Ectodermal cell (in vitro differentiated cells): ENCODE data around the gene RLN3.
A peak's percentile ranks its signal among the peaks of the same experiment; 100 is the strongest.
"Not testable (repeated sequence)": the region's sequence is repeated elsewhere in the genome, so short reads cannot be mapped to it uniquely, and the experiment has no call there.

Source experiments
- H3K27ac ChIP-seq: 2 replicates; pipeline ENCODE4 v1.7.0; 2013; ENCODE audit warnings: mild to moderate bottlenecking, low read depth, low read length; ENCODE audit not compliant: insufficient read depth, poor library complexity, severe bottlenecking
- H3K27me3 ChIP-seq: 2 replicates; pipeline ENCODE4 v1.7.0; 2013; ENCODE audit warnings: mild to moderate bottlenecking, low read length; ENCODE audit not compliant: insufficient read depth, control insufficient read depth, poor library complexity, severe bottlenecking
- H3K36me3 ChIP-seq: one replicate; pipeline ENCODE4 v1.7.0; 2013; ENCODE audit warnings: low read length; ENCODE audit not compliant: control insufficient read depth, insufficient read depth
- H3K4me1 ChIP-seq: one replicate; pipeline ENCODE4 v1.7.0; 2013; ENCODE audit warnings: low read length; ENCODE audit not compliant: control insufficient read depth, insufficient read depth
- H3K4me3 ChIP-seq: 2 replicates; pipeline ENCODE4 v1.7.0; 2013; ENCODE audit warnings: low read depth, low read length, control low read depth; ENCODE audit not compliant: insufficient read depth
- H3K9me3 ChIP-seq: 2 replicates; pipeline ENCODE4 v1.7.0; 2013; ENCODE audit warnings: mild to moderate bottlenecking, low read length, moderate library complexity; ENCODE audit not compliant: control insufficient read depth
- WGBS, 2 experiments: methylation state at CpG; one replicate each; pipeline ENCODE4 v1.1.7; 2013; ENCODE audit warnings: missing lambda C conversion rate in 2 of 2; 5-methylcytosine and 5-hydroxymethylcytosine counted together

Gene RLN3

DNA sequence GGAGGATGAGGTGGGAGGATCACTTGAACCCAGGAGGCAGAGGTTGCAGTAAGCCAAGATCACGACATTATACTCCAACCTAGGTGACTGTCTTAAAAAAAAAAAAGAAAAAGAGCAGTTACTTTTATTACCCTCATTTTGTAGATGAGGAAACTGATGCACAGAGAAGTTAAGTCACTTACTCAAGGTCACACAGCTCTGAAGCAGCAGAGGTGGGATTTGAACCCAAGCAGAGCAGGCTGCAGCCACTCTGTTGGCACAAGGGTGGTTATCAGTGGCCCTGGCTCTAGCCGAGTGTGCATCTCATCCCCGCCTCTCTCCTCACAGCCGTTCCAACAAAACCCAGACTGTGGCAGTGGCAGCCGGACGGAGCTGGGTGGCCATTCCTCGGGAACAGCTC lies 11.2 kb downstream of the RLN3 start:
- no peaks in the 10 kb centered on the region for H3K27me3 ChIP-seq
- H3K4me1 ChIP-seq = no peaks in the 10 kb centered on the region
- H3K4me3 ChIP-seq = no peak overlapping the region
- H3K36me3 ChIP-seq = no peaks in the 10 kb centered on the region
- no peak overlapping the region for H3K27ac ChIP-seq
- WGBS, 2 experiments = 86 to 88% methylated on average over 7 of the region's 7 CpGs
- H3K9me3 ChIP-seq = no peaks in the 10 kb centered on the region

DNA sequence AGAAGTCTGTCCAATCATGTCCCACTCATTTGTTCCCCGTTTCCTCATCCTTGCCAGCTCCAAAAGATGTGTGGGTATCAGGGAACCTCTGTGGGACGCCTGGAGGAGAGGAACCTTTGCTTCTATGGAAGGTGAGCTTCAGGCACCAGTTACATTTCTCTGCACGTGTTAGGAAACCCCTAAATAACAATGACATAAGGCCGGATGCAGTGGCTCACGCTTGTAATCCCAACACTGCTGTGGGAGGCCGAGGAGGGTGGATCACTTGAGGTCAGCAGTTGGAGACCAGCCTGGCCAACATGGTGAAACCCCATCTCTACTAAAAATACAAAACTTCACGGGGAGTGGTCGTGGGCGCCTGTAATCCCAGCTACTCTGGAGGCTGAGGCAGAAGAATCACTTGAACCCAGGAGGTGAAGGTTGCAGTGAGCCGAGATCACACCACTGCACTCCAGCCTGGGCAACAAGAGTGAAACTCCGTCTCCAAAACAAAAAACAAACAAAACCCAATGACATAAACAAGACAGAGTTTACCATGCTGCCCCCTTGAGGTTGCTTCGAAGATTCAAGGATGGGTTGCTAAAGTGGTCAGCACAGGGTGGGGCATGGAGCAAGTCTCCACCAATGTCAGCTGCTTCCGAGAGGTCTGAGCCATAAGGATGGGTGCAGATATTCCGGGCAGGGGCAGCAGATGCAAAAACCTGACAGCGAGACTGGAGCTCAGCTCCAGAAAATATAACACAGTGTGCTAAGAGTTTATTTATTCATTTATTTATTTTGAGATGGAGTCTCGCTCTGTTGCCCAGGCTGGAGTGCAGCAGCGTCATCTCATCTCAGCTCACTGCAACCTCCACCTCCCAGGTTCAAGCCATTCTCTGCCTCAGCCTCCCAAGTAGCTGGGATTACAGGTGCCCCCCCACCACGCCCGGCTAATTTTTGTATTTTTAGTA lies 15.0 kb downstream of the RLN3 start:
- not testable (repeated sequence) for H3K4me3 ChIP-seq, H3K4me1 ChIP-seq, H3K27me3 ChIP-seq, H3K36me3 ChIP-seq, H3K9me3 ChIP-seq
- 81% methylated on average over 19 of the region's 19 CpGs for whole genome bisulfite sequencing, 2 experiments
- peak overlapping the region; percentile 47 for H3K27ac ChIP-seq

DNA sequence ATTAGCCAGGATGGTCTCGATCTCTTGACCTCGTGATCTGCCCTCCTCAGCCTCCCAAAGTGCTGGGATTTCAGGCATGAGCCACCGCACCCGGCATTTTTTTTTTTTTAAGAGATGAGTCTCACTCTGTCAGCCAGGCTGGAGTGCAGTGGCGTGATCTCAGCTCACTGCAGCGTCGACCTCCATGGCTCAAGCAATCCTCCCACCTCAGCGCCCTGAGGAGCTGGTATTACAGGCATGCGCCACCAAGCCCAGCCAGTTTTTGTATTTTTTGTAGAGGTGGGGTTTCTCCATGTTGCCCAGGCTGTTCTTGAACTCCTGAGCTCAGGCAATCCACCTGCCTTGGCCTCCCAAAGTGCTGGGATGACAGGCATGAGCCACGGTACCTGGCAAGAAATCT lies 19.9 kb downstream of the RLN3 start:
- not testable (repeated sequence) for H3K27ac ChIP-seq, H3K4me3 ChIP-seq, H3K9me3 ChIP-seq, H3K36me3 ChIP-seq, H3K4me1 ChIP-seq, H3K27me3 ChIP-seq
- WGBS, 2 experiments = 92 to 94% methylated on average over 9 of the region's 10 CpGs

DNA sequence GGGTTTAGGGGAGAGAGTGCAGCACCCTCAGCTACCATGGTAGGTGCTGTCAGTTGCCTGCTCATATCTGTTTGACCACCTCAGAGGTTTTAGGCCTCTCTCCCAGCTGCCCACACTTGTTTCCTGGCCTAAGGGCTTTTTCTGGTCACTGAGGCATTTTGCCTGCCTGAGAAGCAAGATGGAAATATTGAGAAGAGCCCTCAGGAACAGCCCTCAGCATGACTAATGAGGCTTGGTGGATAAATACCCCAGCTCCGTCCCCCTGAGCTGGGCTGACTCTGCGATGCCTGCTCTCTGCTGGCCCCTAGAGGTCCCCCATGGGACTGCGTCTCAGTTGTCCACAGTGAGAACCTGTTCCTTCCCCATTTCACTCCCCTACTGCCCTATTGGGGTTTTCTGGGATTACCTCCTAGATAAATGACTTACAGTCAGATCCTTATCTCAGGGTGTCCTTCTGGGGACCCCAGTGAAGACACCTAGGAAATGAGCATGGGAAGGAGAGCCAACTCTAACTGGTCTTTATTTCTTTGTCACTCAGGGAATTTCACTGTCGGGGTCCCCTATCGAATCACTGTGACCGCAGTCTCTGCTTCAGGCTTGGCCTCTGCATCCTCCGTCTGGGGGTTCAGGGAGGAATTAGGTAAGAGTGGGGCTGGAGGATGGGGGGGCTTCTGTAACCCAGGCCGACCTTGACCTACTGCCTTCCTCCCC lies 20.6 kb downstream of the RLN3 start:
- H3K4me1 ChIP-seq = no peaks in the 10 kb centered on the region
- H3K27ac ChIP-seq = no peak overlapping the region
- WGBS, 2 experiments = 82 to 83% methylated on average over 8 of the region's 8 CpGs
- H3K4me3 ChIP-seq = no peak overlapping the region
- H3K9me3 ChIP-seq = no peaks in the 10 kb centered on the region
- H3K36me3 ChIP-seq = no peaks in the 10 kb centered on the region
- H3K27me3 ChIP-seq = no peaks in the 10 kb centered on the region

DNA sequence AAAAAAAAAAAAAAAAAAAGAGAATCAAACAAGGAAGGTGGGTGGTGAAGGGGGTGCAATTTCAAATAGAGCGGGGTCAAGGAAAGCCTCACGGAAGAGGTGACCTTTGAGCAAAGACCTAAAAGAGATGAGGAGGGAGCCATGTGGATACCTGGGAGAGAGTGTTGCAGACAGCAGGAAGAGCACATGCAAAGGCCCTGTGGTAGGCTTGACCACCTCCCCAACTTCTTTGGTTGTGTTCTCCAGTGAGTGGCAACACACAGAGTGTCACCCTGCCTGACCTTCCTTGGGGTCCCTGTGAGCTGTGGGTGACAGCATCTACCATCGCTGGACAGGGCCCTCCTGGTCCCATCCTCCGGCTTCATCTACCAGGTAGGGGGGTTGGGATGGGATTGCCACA lies 22.6 kb downstream of the RLN3 start:
- Histone ChIP-seq H3K9me3 (no peaks in the 10 kb centered on the region), H3K27me3 (no peaks in the 10 kb centered on the region), H3K4me1 (no peaks in the 10 kb centered on the region), H3K27ac (no peak overlapping the region), H3K36me3 (no peaks in the 10 kb centered on the region), H3K4me3 (no peak overlapping the region)
- WGBS, 2 experiments = 95 to 98% methylated on average over 4 of the region's 4 CpGs

DNA sequence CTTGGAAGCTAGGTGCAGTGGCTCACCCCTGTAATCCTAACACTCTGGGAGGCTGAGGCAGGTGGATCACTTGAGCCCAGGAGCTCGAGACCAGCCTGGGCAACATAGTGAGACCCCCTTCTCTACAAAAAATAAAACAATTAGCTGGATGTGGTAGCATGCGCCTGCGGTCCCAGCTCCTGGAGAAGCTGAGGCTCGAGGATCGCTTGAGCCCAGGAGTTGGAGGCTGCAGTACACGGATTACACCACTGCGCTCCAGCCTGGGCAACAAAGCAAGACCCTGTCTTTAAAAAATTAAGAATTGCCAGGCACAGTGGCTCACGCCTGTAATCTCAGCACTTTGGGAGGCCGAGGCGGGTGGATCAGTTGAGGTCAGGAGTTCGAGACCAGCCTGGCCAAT lies 23.0 kb downstream of the RLN3 start:
- 93 to 94% methylated on average over 11 of the region's 11 CpGs for WGBS, 2 experiments
- H3K27ac ChIP-seq = not testable (repeated sequence)

DNA sequence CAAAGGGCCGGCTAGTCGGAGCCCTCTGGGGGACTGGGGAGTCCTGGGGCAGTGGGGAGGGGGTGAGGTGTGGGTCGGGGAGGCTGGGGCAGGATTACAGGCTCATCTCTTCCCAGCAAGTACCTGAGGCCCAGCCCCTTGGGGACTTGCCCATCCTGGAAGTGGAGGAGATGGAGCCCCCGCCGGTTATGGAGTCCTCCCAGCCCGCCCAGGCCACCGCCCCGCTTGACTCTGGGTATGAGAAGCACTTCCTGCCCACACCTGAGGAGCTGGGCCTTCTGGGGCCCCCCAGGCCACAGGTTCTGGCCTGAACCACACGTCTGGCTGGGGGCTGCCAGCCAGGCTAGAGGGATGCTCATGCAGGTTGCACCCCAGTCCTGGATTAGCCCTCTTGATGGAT lies 24.0 kb downstream of the RLN3 start:
- H3K27me3 ChIP-seq = peaks cover 9% of the 10 kb centered on the region
- H3K4me1 ChIP-seq = no peaks in the 10 kb centered on the region
- H3K9me3 ChIP-seq = no peaks in the 10 kb centered on the region
- H3K36me3 ChIP-seq = no peaks in the 10 kb centered on the region
- 86 to 87% methylated on average over 9 of the region's 9 CpGs for WGBS, 2 experiments
- H3K27ac ChIP-seq = no peak overlapping the region
- H3K4me3 ChIP-seq = no peak overlapping the region

More for the DNA sequence above, 23.0 kb downstream of the RLN3 start:
- H3K4me3 ChIP-seq, H3K36me3 ChIP-seq, H3K4me1 ChIP-seq, H3K9me3 ChIP-seq, H3K27me3 ChIP-seq: not testable (repeated sequence)

DNA sequence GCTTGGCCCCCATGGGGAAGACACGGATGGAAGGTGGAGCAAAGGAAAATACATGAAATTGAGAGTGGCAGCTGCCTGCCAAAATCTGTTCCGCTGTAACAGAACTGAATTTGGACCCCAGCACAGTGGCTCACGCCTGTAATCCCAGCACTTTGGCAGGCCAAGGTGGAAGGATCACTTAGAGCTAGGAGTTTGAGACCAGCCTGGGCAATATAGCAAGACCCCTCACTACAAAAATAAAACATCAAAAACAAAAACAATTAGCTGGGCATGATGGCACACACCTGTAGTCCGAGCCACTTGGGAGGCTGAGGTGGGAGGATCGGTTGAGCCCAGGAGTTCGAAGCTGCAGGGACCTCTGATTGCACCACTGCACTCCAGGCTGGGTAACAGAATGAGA lies 24.5 kb downstream of the RLN3 start:
- 94 to 95% methylated on average over 6 of the region's 6 CpGs for WGBS, 2 experiments
- H3K9me3 ChIP-seq = no peaks in the 10 kb centered on the region
- no peak overlapping the region for H3K4me3 ChIP-seq
- H3K36me3 ChIP-seq = no peaks in the 10 kb centered on the region
- H3K27ac ChIP-seq = no peak overlapping the region
- H3K27me3 ChIP-seq = peaks cover 13% of the 10 kb centered on the region
- H3K4me1 ChIP-seq = no peaks in the 10 kb centered on the region

DNA sequence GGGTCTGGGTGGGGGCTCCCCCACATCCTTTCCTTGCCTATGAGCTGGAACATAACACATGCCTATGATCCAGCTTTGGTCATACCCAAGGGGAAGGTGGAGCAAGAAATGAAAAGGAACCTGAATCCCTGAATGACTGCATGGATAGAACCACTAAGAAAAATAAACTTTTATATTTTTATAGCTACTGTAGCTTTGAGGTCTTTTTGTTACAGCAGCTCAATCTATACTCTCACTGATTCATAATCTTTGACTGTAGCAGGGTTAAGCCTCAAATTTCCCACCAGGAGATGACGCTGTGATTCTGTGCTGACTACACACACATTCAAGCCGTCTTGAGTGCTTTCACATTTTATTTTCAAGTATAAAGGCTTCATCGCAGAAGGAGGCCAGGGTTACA lies 25.1 kb downstream of the RLN3 start:
- Histone ChIP-seq H3K27ac (no peak overlapping the region), H3K4me3 (no peak overlapping the region), H3K36me3 (no peaks in the 10 kb centered on the region), H3K4me1 (no peaks in the 10 kb centered on the region), H3K27me3 (peaks cover 18% of the 10 kb centered on the region), H3K9me3 (no peaks in the 10 kb centered on the region)
- WGBS, 2 experiments = 95% methylated on average over 3 of the region's 3 CpGs

DNA sequence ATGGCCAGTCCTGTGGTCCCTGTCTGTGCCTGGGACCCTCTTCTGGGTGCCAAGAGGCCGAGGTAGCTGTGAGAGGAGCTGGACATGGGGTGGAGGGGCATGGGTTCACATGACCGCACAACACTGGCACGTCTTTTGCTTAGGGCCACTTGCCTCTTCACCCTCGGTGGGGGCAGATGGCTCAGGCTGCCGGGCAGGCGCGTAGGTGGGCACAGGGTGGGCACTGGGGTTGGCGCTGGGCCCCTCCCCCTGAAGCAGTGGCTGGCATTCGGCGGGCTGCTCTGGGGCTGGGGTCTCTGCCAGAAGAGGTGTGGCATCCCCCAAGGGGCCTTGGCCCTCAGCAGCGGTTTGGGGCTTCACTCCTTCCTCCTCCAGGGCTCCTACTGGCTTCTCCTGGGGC lies 25.6 kb downstream of the RLN3 start:
- H3K9me3 ChIP-seq = no peaks in the 10 kb centered on the region
- H3K27me3 ChIP-seq = peaks cover 23% of the 10 kb centered on the region
- no peaks in the 10 kb centered on the region for H3K4me1 ChIP-seq
- 92 to 93% methylated on average over 11 of the region's 11 CpGs for WGBS, 2 experiments
- H3K4me3 ChIP-seq = no peak overlapping the region
- H3K27ac ChIP-seq = no peak overlapping the region
- H3K36me3 ChIP-seq = no peaks in the 10 kb centered on the region
